ENCODE data around the gene LCOR. TPM values are rescaled to one million over a fixed set of nuclear protein-coding genes. Genes with fewer than 3 reads are reported as not detected.

Gene LCOR
- total and polyA plus RNA-seq, 2 of the 4 experiments (the other 2 are of a cell fraction), result 3.7 to 36.9 TPM

- BruUV-seq (replicated peaks), result no TSS peak
- no CpG with 5 or more reads among the region's 3 CpGs for WGBS, 2 experiments (ENCODE audit: extremely low coverage in 2 of 2, insufficient read length in 1 of 2)
These were observed 31.9 kb downstream of the LCOR start for GRCh38 chr10:96863922-96864543.

More at GRCh38 chr10:96863922-96864543, 31.9 kb downstream of the LCOR start:
- Histone ChIP-seq H2AFZ (replicated peaks; ENCODE audit: low read length, poor library complexity) (no peak overlapping the region), H3K9me1 (ENCODE audit: insufficient read depth, low read length) (peaks cover 11% of the 10 kb centered on the region; the same call in 1 of the 2 replicates), H3K4me2 (ENCODE audit: low read depth, low read length) (peak overlapping the region; percentile 51; the same call in 1 of the 2 replicates), H3K9ac (ENCODE audit: low read depth, low read length) (no peak overlapping the region), H2AK9ac (replicated peaks; ENCODE audit: low read depth, low read length, poor library complexity) (no peak overlapping the region), H4K20me1 (ENCODE audit: insufficient read depth, low read length) (peaks cover 53% of the 10 kb centered on the region), H2AK5ac (ENCODE audit: low read depth, low read length) (no peak overlapping the region), H2BK20ac (ENCODE audit: low read depth, low read length) (peak overlapping the region; percentile 13; the same call in 1 of the 2 replicates), H3K14ac (replicated peaks; ENCODE audit: low read depth, low read length) (no peak overlapping the region; the same call in 1 of the 2 replicates), H3K27ac (ENCODE audit: insufficient read depth, low read length) (no peak overlapping the region), H3K27me3 (ENCODE audit: control insufficient read depth, insufficient read depth, low read length) (no peaks in the 10 kb centered on the region), H4K8ac (ENCODE audit: low read depth in 2 of 2, low read length in 2 of 2) (no peak overlapping the region), H2BK120ac (ENCODE audit: low read depth, low read length) (no peak overlapping the region), H3K23ac (ENCODE audit: low read depth, low read length) (no peak overlapping the region), H3K4me3 (ENCODE audit: insufficient read depth, low read depth, low read length) (no peak overlapping the region), H3K56ac (ENCODE audit: extremely low read depth, insufficient read depth, low read length) (no peak overlapping the region), H3K79me1 (ENCODE audit: low read depth in 1 of 2, low read length in 2 of 2) (peaks cover 36 to 71% of the 10 kb centered on the region in 2 experiments), H4K5ac (ENCODE audit: low read depth, low read length) (no peak overlapping the region), H2BK5ac (ENCODE audit: low read depth, low read length, poor library complexity, severe bottlenecking) (peak overlapping the region; percentile 9), H3K36me3 (ENCODE audit: control insufficient read depth, insufficient read depth, low read length) (peaks cover 10% of the 10 kb centered on the region), H3K9me3 (ENCODE audit: control insufficient read depth, insufficient read depth, low read length) (no peaks in the 10 kb centered on the region), H3K4me1 (ENCODE audit: control insufficient read depth, insufficient read depth, low read length) (peaks cover 6% of the 10 kb centered on the region; the same call in 1 of the 2 replicates), H2BK15ac (ENCODE audit: low read depth, low read length) (no peak overlapping the region), H4K91ac (ENCODE audit: insufficient read depth, low read depth, low read length) (no peak overlapping the region), H3K18ac (ENCODE audit: low read depth, low read length) (no peak overlapping the region), H3K4ac (ENCODE audit: low read depth, low read length) (no peak overlapping the region)
- POLR2A ChIA-PET (ENCODE audit: unreplicated experiment), result no interaction called here
- TF ChIP-seq POLR2A (IDR thresholded peaks at IDR 0.05; ENCODE audit: low read depth, low read length) (no peak), BHLHE40 (IDR thresholded peaks at IDR 0.05; ENCODE audit: low read depth, low read length) (no peak), MXI1 (IDR thresholded peaks at IDR 0.05; ENCODE audit: borderline replicate concordance, low read depth, low read length) (no peak), CTCF (conservative IDR thresholded peaks at IDR 0.05; ENCODE audit: low read depth, low read length) (no peak), RCOR1 (IDR thresholded peaks at IDR 0.05; ENCODE audit: insufficient replicate concordance, low read length) (no peak), MAFK (IDR thresholded peaks at IDR 0.05; ENCODE audit: low read depth, low read length) (no peak), MAZ (IDR thresholded peaks at IDR 0.05; ENCODE audit: borderline replicate concordance, low read depth, low read length) (no peak), RAD21 (IDR thresholded peaks at IDR 0.05; ENCODE audit: low read length) (no peak), CEBPB (IDR thresholded peaks at IDR 0.05; ENCODE audit: low read depth, low read length) (no peak), USF2 (IDR thresholded peaks at IDR 0.05; ENCODE audit: low read depth, low read length) (no peak), FOS (IDR thresholded peaks at IDR 0.05; ENCODE audit: low read depth, low read length) (no peak), CHD1 (IDR thresholded peaks at IDR 0.05; ENCODE audit: low read depth, low read length) (no peak), ELK1 (IDR thresholded peaks at IDR 0.05; ENCODE audit: borderline replicate concordance, low read depth, low read length) (no peak), NFE2L2 (IDR thresholded peaks at IDR 0.05; ENCODE audit: low read depth, low read length) (no peak), RFX5 (IDR thresholded peaks at IDR 0.05; ENCODE audit: low read depth, low read length) (no peak), SMC3 (IDR thresholded peaks at IDR 0.05; ENCODE audit: low read depth, low read length) (no peak)
- ATAC-seq (ENCODE audit: low read depth) (peak; percentile 62), DNase-seq (peak; percentile 40)
- intact Hi-C loops (cut with micrococcal nuclease) (no loop called here), dilution Hi-C loops (cut with HindIII; ENCODE audit: low sequenced_read_pairs, unreplicated experiment) (no loop called here), in situ Hi-C loops (cut with MboI; ENCODE audit: low sequenced_read_pairs) (no loop called here)
- CTCF ChIA-PET, result no interaction called here

Measured in IMR-90 (cell line).